HG02870 (cell line): Measurements from ENCODE around the gene ARHGDIB.
A peak's percentile ranks its signal among the peaks of the same experiment; 100 is the strongest.

Experiments used
- ATAC-seq: cut with Tn5 transposase; IDR thresholded peaks from one replicate; pipeline ENCODE4 v1.9.1; 2021; ENCODE audit warnings: mild to moderate bottlenecking, moderate library complexity; ENCODE audit not compliant: unreplicated experiment

The ARHGDIB gene

GRCh38 chr12:14961466-14962152 lies at the start of gene ARHGDIB:
ARHGDIB (minus strand) TSS chr12:14961601; CDS start chr12:14950712, 10,889 bp downstream.
- ATAC-seq = peak; percentile 64

GRCh38 chr12:15011162-15011561 lies 49.8 kb upstream of the ARHGDIB start:
- ATAC-seq = no peak

GRCh38 chr12:15007551-15007950 lies 46.1 kb upstream of the ARHGDIB start:
- no peak for ATAC-seq

GRCh38 chr12:15005064-15005463 lies 43.7 kb upstream of the ARHGDIB start:
- ATAC-seq = no peak

- ATAC-seq = no peak
Measured at GRCh38 chr12:15004421-15004820, 43.0 kb upstream of the ARHGDIB start.

DNA sequence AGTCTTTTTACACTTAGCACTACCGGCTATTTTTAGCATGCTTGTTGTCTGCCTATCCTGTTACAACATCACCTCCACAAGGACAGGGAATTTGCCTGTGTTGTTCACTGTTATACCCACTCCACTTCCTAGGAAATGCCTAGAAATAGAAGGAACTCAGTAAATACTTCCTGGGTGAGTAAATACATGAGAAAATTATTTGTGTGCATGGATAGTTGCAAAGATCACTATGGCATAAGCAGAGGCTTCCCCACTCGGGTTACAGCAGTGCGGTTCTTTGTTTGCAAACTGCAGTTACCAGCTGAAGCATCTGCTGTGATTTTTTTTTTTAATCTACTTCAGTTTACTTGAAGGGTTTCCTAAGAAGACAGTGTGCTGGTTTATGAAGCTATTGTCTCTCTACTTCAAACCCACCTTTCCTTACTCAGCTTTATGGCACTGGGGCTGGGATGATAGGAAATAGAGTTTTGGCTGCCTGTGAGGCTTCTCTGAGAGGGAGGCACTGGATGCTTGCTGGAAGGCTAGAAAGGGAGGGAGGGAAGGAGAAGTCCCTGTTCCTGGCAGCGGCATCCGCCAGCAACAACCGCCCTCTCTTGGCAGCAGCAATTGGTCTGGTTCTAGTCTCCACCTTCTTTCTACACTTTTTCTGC lies 40.5 kb upstream of the ARHGDIB start:
- no peak for ATAC-seq

GRCh38 chr12:15000575-15000974 lies 39.2 kb upstream of the ARHGDIB start:
- ATAC-seq = no peak

DNA sequence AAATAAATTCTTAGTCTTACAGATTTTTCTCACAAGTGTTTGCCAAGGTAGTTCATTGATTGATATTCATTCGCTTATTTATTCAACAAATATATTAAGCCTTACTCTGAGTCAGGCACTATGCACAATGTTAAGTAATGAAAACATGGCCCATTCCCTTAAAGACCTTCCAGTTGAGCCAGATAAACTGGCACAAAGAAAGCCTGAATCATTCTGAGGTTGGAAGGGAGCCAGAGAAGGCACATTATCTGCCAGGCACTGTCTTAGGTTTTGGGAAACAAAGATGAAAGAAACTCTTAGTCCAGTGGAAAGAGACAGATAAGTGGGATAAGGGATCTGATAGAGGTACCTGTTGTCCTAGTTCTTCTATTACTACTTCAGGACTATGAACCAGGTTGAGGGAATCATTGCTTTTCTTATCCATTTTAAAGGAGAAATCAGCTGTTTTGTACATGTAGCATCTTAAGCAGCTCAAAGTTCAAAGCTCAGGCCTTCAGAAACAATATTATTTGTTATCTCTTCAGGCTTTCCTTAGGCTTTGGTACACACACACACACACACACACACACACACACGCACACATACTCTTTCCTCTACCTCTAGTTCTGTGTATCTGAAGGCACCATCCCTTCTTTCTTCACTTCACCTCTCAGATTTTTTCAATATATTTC lies 38.4 kb upstream of the ARHGDIB start:
- no peak for ATAC-seq

GRCh38 chr12:14999021-14999694 lies 37.8 kb upstream of the ARHGDIB start:
- ATAC-seq = no peak

- no peak for ATAC-seq
Measured at GRCh38 chr12:14997998-14998397, 36.6 kb upstream of the ARHGDIB start.

DNA sequence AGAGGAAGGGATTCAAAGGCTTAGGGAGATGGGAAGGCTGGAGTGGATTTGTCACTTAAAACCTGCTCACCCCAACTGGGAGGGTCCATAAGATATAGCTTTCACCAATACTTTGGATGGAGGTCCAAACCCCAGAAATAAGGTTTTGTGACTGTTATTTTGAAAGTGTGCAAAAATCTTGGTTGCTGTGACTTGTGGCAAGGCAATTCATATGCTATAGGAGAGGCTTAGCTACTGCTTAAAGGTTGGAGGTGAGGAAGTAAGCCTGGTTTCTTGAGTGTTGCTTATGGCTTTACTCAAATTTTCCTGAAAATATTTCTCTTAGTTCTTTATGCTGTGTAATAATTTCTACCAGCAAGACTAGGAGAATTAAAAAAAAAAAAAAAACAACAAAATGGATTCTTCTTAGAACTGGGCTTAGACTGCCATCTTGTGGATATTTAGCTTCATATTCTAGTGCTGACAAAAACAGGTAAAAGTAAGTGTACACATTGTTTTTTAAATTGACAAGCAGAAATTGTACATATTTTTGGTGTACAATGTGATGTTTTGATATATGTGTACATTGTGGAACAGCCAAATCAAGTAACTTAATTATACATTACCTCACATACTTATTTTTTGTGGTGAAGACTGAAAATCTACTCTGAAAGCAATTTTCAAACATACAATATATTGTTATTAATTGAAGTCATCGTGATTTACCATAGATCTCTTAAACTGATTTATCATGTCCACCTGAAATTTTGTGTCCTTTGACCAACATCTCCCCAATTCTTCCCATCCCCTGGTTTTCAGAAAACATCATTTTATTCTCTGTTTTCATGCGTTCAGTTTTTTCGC lies 34.4 kb upstream of the ARHGDIB start:
- ATAC-seq = no peak

GRCh38 chr12:14994610-14995009 lies 33.2 kb upstream of the ARHGDIB start:
- ATAC-seq = no peak

DNA sequence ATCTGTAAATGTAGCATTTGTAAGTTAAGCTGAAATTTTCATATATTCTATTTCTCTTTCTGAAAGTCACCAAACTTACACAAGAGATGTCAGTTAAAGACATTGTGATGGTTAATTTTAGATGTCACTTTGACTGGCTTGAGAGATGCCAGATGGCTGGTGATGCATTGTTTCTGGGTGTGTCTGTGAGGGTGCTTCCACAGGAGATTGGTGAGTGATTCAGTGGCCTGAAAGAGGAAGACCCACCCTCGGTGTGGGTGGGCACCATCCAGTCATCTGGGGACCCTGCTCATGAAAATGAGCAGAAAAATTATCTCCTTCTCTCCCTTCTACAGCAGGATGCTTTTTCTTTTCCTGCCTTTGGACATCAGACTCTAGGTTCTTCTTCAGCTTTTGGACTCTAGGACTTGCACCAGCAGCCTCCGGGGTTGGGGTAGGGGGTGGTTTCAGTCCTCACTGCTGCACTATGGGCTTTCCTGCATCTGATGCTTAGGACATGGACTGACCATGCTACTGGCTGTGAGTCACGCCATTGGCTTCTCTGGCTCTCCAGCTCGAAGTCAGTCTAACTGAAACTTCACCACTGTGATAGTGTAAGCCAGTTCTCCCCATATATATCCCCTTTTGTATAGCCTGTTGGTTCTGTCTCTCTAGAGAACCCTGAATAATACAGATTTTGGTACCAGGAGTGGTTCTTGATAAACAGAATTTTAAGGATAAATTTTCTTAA lies 32.3 kb upstream of the ARHGDIB start:
- no peak for ATAC-seq

- no peak for ATAC-seq
Measured at GRCh38 chr12:14993117-14993516, 31.7 kb upstream of the ARHGDIB start.

GRCh38 chr12:14992673-14993072 lies 31.3 kb upstream of the ARHGDIB start:
- no peak for ATAC-seq

GRCh38 chr12:14991069-14991468 lies 29.7 kb upstream of the ARHGDIB start:
- no peak for ATAC-seq

GRCh38 chr12:14989790-14990189 lies 28.4 kb upstream of the ARHGDIB start:
- peak; percentile 54 for ATAC-seq

GRCh38 chr12:14988035-14988434 lies 26.6 kb upstream of the ARHGDIB start:
- no peak for ATAC-seq

- ATAC-seq = no peak
Measured at GRCh38 chr12:14986449-14986848, 25.0 kb upstream of the ARHGDIB start.

DNA sequence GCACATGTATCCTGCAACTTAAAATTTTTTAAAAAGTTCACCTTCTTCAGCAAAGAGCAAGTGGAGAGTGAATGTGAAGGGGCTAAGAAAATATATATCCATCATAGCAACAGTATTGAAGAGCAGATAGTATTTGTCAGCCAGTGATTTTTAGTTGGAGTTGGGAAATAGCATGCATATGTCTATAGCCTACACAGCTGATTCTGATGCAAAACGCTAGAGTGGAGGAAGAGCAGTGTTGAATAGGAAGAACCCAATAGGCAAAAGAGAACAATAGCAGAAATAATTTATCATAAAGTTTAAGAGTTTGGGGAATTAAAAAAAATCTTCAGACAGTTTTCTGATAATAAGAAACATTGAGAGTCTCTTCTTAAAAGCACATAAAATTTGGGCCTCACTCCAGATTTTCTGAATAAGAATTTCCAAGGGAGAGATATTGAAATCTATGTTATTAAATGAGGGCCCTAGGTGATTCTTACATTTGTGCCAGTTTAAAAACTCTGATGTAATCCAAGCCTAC lies 23.4 kb upstream of the ARHGDIB start:
- ATAC-seq = no peak
